Neural crest cell (in vitro differentiated cells): ENCODE data around the gene KRT222. TPM values are rescaled to one million over a fixed set of nuclear protein-coding genes. Genes with fewer than 3 reads are reported as not detected.

ENCODE experiments used
- DNase-seq: peaks from one replicate; pipeline ENCODE4 v3.0.0; 2021; ENCODE audit warnings: low read depth, mixed read lengths, low spot score
- H3K27ac Mint-ChIP-seq: one replicate; pipeline ENCODE4 v1.8.0; 2021; ENCODE audit warnings: mild to moderate bottlenecking, mixed read lengths; ENCODE audit not compliant: unreplicated experiment
- H3K27me3 Mint-ChIP-seq: 2 replicates; pipeline ENCODE4 v1.8.0; 2021; ENCODE audit warnings: low read depth, mild to moderate bottlenecking, mixed read lengths
- H3K36me3 Mint-ChIP-seq: 2 replicates; pipeline ENCODE4 v1.8.0; 2021; ENCODE audit warnings: low read depth, mild to moderate bottlenecking, mixed read lengths
- H3K4me1 Mint-ChIP-seq: 2 replicates; pipeline ENCODE4 v1.8.0; 2021; ENCODE audit warnings: mixed read lengths
- H3K4me3 Mint-ChIP-seq: one replicate; pipeline ENCODE4 v1.8.0; 2021; ENCODE audit warnings: mild to moderate bottlenecking, mixed read lengths
- H3K9me3 Mint-ChIP-seq: 2 replicates; pipeline ENCODE4 v1.8.0; 2021; ENCODE audit warnings: mixed read lengths
- total RNA-seq: library from RNA; stranded (reverse); gene quantifications from 2 replicates; pipeline ENCODE4 v1.2.1, GENCODE V29; 2021
- TF ChIP-seq, protein P1 (sequence below): fragments of 200-600 bp; sonication (generic); conservative IDR thresholded peaks from 2 replicates; pipeline ENCODE4 v1.5.0; 2021; ENCODE audit warnings: antibody characterized with exemption, mild to moderate bottlenecking

The KRT222 gene
- total RNA-seq, 1 donor from 2014 or later = 0.23 TPM

DNA sequence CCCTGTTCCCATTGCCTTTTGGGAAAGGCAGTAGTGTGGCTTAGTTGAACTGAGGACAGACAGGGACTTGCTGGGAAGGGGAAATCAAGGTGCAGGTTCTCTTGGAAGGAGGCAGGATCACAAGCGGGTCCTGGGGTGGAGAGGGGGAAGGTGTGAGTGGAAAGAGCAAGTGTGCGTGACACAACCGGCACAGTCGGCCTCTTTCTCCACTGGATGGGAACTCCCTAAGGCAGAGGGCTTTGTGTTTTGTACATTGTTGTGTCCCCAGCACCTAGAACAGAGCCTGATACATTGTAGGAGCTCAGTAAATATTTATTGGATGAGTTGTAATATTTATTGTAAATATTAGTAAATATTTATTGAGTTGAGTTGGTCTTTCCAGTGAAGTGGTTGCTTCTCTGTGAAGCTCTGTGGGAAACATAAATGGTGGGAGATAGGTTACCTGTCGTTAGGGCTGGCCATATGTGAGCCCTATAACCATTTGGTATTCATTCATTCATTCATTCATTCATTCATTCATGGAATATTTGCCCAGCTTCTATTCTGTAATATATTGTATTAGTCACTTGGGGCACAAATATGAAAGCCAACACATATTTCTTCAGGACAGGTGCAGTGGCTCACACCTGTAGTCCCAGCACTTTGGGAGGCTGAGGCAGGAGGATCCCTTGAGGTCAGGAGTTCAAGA, 51.4 kb downstream of the KRT222 start:
- H3K4me1 Mint-ChIP-seq = no peaks in the 10 kb centered on the region
- TF ChIP-seq, protein P1, sequence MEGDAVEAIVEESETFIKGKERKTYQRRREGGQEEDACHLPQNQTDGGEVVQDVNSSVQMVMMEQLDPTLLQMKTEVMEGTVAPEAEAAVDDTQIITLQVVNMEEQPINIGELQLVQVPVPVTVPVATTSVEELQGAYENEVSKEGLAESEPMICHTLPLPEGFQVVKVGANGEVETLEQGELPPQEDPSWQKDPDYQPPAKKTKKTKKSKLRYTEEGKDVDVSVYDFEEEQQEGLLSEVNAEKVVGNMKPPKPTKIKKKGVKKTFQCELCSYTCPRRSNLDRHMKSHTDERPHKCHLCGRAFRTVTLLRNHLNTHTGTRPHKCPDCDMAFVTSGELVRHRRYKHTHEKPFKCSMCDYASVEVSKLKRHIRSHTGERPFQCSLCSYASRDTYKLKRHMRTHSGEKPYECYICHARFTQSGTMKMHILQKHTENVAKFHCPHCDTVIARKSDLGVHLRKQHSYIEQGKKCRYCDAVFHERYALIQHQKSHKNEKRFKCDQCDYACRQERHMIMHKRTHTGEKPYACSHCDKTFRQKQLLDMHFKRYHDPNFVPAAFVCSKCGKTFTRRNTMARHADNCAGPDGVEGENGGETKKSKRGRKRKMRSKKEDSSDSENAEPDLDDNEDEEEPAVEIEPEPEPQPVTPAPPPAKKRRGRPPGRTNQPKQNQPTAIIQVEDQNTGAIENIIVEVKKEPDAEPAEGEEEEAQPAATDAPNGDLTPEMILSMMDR = no peak
- H3K27me3 Mint-ChIP-seq = peaks cover 50% of the 10 kb centered on the region
- no peak overlapping the region for H3K27ac Mint-ChIP-seq
- DNase-seq = no peak
- no peaks in the 10 kb centered on the region for H3K36me3 Mint-ChIP-seq
- H3K4me3 Mint-ChIP-seq = no peak overlapping the region
- H3K9me3 Mint-ChIP-seq = no peaks in the 10 kb centered on the region

GRCh38 chr17:40612599-40613244, 52.3 kb downstream of the KRT222 start:
- no peaks in the 10 kb centered on the region for H3K9me3 Mint-ChIP-seq
- H3K4me3 Mint-ChIP-seq = no peak overlapping the region
- H3K27me3 Mint-ChIP-seq = peaks cover 50% of the 10 kb centered on the region
- no peak overlapping the region for H3K27ac Mint-ChIP-seq
- H3K36me3 Mint-ChIP-seq = no peaks in the 10 kb centered on the region
- DNase-seq = no peak
- no peaks in the 10 kb centered on the region for H3K4me1 Mint-ChIP-seq
- TF ChIP-seq, protein P1 = no peak

DNA sequence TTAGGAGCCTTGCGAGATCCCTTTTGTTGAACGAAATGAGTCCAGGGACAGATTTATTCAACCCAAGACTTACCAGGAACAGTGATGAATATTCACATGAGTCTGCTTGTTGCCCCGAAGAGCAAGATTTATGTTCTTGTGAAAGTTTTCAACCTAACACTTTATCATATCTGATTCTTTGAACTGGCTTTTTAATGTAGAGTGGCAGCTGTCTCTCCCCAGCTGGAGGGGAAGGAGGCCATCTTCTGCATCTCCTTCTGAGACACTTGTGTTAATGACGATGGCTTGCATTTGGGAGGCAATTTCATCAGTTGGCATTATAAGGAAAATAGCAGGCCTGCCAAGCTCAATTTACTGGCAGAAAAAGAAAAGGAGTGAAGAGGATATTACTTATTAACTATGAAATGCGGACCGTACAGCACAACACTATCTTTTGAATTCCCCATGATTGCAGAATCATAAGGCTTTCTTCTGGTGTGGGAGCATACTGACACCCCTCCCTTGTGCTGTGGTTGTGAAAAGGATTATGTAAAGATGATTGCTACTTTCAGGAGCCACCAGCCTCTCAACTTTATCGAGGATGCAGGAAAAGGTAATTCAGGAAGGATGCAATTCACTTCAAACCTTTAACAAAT, 53.0 kb downstream of the KRT222 start:
- DNase-seq = no peak
- peaks cover 50% of the 10 kb centered on the region for H3K27me3 Mint-ChIP-seq
- H3K36me3 Mint-ChIP-seq = no peaks in the 10 kb centered on the region
- H3K4me1 Mint-ChIP-seq = no peaks in the 10 kb centered on the region
- H3K27ac Mint-ChIP-seq = no peak overlapping the region
- no peaks in the 10 kb centered on the region for H3K9me3 Mint-ChIP-seq
- H3K4me3 Mint-ChIP-seq = no peak overlapping the region
- TF ChIP-seq, protein P1 = no peak

DNA sequence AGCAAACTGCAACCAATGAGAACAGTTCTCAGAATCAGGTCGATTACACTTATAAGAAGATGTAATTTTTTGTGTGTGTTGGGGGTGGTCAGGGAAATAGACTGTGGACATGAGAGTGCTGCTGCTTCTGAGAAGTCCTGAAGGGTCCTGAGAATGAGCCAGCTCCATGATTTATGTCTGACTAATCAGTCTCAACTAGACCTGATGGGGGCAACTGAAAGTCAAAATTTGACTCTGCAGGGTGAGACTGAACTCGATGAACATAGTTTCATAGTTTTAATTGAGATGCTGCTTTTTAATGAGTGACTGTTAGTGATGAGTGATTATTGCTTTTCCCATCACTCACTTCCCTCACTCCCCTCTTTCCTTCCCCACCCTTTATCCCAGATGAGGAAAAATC, 54.6 kb downstream of the KRT222 start:
- Mint-ChIP-seq H3K27me3 (peaks cover 39% of the 10 kb centered on the region), H3K36me3 (no peaks in the 10 kb centered on the region), H3K4me1 (no peaks in the 10 kb centered on the region), H3K4me3 (no peak overlapping the region), H3K9me3 (no peaks in the 10 kb centered on the region), H3K27ac (no peak overlapping the region)
- DNase-seq = no peak
- TF ChIP-seq, protein P1 = no peak

DNA sequence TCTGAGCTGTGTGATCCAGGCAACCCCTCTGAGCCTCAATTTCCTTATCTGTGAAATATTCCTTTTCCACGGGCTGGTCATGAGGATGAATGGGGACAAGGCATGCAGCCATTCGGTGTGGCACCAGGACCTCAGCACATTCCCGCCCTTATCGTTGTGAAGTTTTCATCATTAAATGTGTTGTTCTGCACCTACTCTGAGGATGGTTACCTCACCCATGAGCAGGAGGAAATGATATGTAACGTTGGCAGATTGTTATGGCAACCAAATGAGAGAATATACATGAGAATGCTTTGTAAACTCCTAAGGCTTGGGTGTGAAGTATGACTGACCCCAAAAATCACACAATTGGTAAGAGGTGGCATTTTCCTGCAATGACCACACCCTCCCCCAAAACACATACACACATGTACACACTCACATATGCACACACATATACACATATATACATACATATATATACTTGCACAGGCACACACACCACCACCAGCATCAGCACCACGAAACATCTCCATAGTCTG, 56.9 kb downstream of the KRT222 start:
- Mint-ChIP-seq H3K27ac (no peak overlapping the region), H3K4me3 (no peak overlapping the region), H3K4me1 (no peaks in the 10 kb centered on the region), H3K27me3 (peaks cover 25% of the 10 kb centered on the region), H3K36me3 (no peaks in the 10 kb centered on the region), H3K9me3 (no peaks in the 10 kb centered on the region)
- TF ChIP-seq, protein P1 = no peak
- no peak for DNase-seq
